Adrenal gland (tissue), 12 donors: ENCODE results near the gene OSBP. TPM values are rescaled to one million over a fixed set of nuclear protein-coding genes. Genes with fewer than 3 reads are reported as not detected.
"Not testable (repeated sequence)": the region's sequence is repeated elsewhere in the genome, so short reads cannot be mapped to it uniquely, and the experiment has no call there.

Source experiments
- DNase-seq, 7 donors: peaks; one replicate each; pipeline ENCODE4 v3.0.0-alpha.2; 2019 to 2020
- H3K27ac ChIP-seq, 5 donors: fragments of 200-600 bp; sonication (generic) in 4 of 5; 1 replicate in 3 of 5; 2 replicates in 2 of 5; pipeline versions ENCODE4 v1.5.1 to v1.8.0; 2016 to 2020; ENCODE audit warnings: mild to moderate bottlenecking in 1 of 5
- H3K27me3 ChIP-seq: fragments of 200-600 bp; 2 replicates; pipeline ENCODE4 v1.8.0; 2021
- H3K36me3 ChIP-seq, 2 donors: fragments of 200-600 bp; replicated peaks in 1 of 2; 1 replicate in 1 of 2; 2 replicates in 1 of 2; pipeline versions ENCODE4 v1.5.1 to v1.8.0; 2018 to 2022
- H3K4me1 ChIP-seq, 2 donors: fragments of 200-600 bp; replicated peaks in 1 of 2; 1 replicate in 1 of 2; 2 replicates in 1 of 2; pipeline versions ENCODE4 v1.5.1 to v1.8.0; 2018 to 2021
- H3K4me3 ChIP-seq, 4 donors: fragments of 200-600 bp; sonication (generic) in 3 of 4; one replicate each; pipeline ENCODE4 v1.5.1; 2016 to 2018
- H3K9me3 ChIP-seq, 3 donors: fragments of 200-600 bp; sonication (generic) in 1 of 3; replicated peaks in 1 of 3; 1 replicate in 2 of 3; 2 replicates in 1 of 3; pipeline versions ENCODE4 v1.5.1 to v1.8.0; 2016 to 2021
- CTCF ChIP-seq, 6 experiments: fragments of 450-650 bp in 4 of 6; fragments of 200-600 bp in 2 of 6; sonication (generic) in 1 of 6; IDR thresholded peaks; 1 replicate in 5 of 6; 2 replicates in 1 of 6; pipeline versions ENCODE4 v1.5.1 to v1.8.0; 2016 to 2021; ENCODE audit warnings: antibody characterized with exemption in 6 of 6, mild to moderate bottlenecking in 2 of 6, moderate library complexity in 1 of 6
- POLR2A ChIP-seq, 2 donors: fragments of 450-650 bp; IDR thresholded peaks; one replicate each; pipeline ENCODE4 v1.6.1; 2017; ENCODE audit warnings: antibody characterized with exemption in 2 of 2, mild to moderate bottlenecking in 2 of 2, moderate library complexity in 1 of 2
- WGBS, 4 donors: extraction: QIAGEN DNeasy Blood & Tissue Kit in 2 of 4; methylation state at CpG; one replicate each; pipeline versions ENCODE4 v1.1.5 to v1.1.7; 2013 to 2017; 5-methylcytosine and 5-hydroxymethylcytosine counted together
- intact Hi-C, 2 donors: fragments of 100-400 bp; cut with DNase I; formaldehyde crosslinking; loops; one replicate each; pipeline versions ENCODE4 v1.14.1 to v1.15.0; 2022 to 2023
- polyA plus RNA-seq, 3 donors: library from polyadenylated mRNA; stranded (reverse); fragments of 200-250 nt in 2 of 3; fragments of 350-450 nt in 1 of 3; fragmentation: Illumina TruSeq in 1 of 3; extraction: RNeasy Lipid Tissue Mini Kit (QIAGEN cat#74804) in 1 of 3; gene quantifications; one replicate each; pipeline ENCODE4 v1.2.3, GENCODE V29; 2013 to 2014
- total RNA-seq, 9 donors: library from RNA; depleted of rRNA in 4 of 9; stranded (reverse); fragments of >200 nt in 4 of 9; fragments of 120-200 nt in 1 of 9; fragmentation: NEBNext Ultra II Directional in 1 of 9; extraction: Animal tissue kit (Norgen Biotek cat#: 25700) in 1 of 9; gene quantifications; one replicate each; pipeline versions ENCODE4 v1.1.0 to v1.2.4, GENCODE V29; 2013 to 2023
- donor health status: healthy with polysubstance abuse.
- donor health status: Bipolar disorder and iron deficiency.
- donor health status: DM: yes; HTN: yes; CAD: no.
- donor health status: DM: no; HTN: no; CAD: no.
- donor health status: DM: no; HTN: no; CAD: no.
- donor health status: DM: yes; HTN: yes; CAD: no.

OSBP gene
- total and polyA plus RNA-seq, 12 donors, result 15.3 to 120 (median 68.7) TPM

- Histone ChIP-seq H3K27me3 (no peaks in the 10 kb centered on the region), H3K4me3 (no peak overlapping the region), H3K36me3 (no peaks in the 10 kb centered on the region), H3K27ac (no peak overlapping the region), H3K9me3 (no peaks in the 10 kb centered on the region), H3K4me1 (peaks cover 20 to 35% of the 10 kb centered on the region in 2 donors)
- TF ChIP-seq CTCF (IDR thresholded peaks at IDR 0.05), result no peak
- no peak for TF ChIP-seq POLR2A (IDR thresholded peaks at IDR 0.05)
- WGBS, 4 donors, result 89 to 93% (median 89%) methylated on average over 24 of the region's 24 CpGs
- DNase-seq, result peak in 3 of 7 donors; percentile 46 to 59 (median 48)
- intact Hi-C loops, result no loop called here
Measured at GRCh38 chr11:59545179-59546020, 70.2 kb downstream of the OSBP start.

- Histone ChIP-seq H3K4me1 (peaks cover 20 to 30% of the 10 kb centered on the region in 2 donors), H3K4me3 (no peak overlapping the region), H3K36me3 (no peaks in the 10 kb centered on the region), H3K9me3 (no peaks in the 10 kb centered on the region), H3K27me3 (no peaks in the 10 kb centered on the region), H3K27ac (no peak overlapping the region)
- 85 to 89% (median 86%) methylated on average over 3 of the region's 3 CpGs for WGBS, 4 donors
- DNase-seq, result no peak
- intact Hi-C loops, result no loop called here
- TF ChIP-seq CTCF (IDR thresholded peaks at IDR 0.05) (no peak), POLR2A (IDR thresholded peaks at IDR 0.05) (no peak)
Measured at GRCh38 chr11:59544869-59545178, 70.8 kb downstream of the OSBP start.

- H3K36me3 ChIP-seq, H3K27me3 ChIP-seq, H3K9me3 ChIP-seq, H3K27ac ChIP-seq, H3K4me3 ChIP-seq, intact Hi-C loops, DNase-seq: not testable (repeated sequence)
- WGBS, 4 donors, result 79 to 100% (median 86%) methylated on average over 1 to 3 of the region's 3 CpGs
- peaks cover 19 to 20% of the 10 kb centered on the region in 2 donors for H3K4me1 ChIP-seq
Measured at GRCh38 chr11:59543713-59544112, 71.9 kb downstream of the OSBP start.

GRCh38 chr11:59542142-59542810, 73.3 kb downstream of the OSBP start:
- Histone ChIP-seq H3K9me3 (no peaks in the 10 kb centered on the region), H3K27ac (peak overlapping the region; percentile 9 to 47 (median 33)), H3K27me3 (no peaks in the 10 kb centered on the region), H3K4me1 (peaks cover 17 to 20% of the 10 kb centered on the region in 2 donors), H3K4me3 (no peak overlapping the region), H3K36me3 (no peaks in the 10 kb centered on the region)
- DNase-seq, result peak in 5 of 7 donors; percentile 49 to 77 (median 69)
- intact Hi-C loops, result no loop called here
- WGBS, 4 donors, result 32 to 56% (median 40%) methylated on average over 3 of the region's 3 CpGs
- TF ChIP-seq POLR2A (IDR thresholded peaks at IDR 0.05) (no peak), CTCF (IDR thresholded peaks at IDR 0.05) (no peak)
